MM.1S (cell line): ENCODE results near the gene SVOP.

Source experiments
- DNase-seq: peaks from one replicate; pipeline ENCODE4 v3.0.0-alpha.2; 2015
- H2AFZ ChIP-seq: fragments of 300-600 bp; sonication (generic); 2 replicates; pipeline ENCODE4 v1.6.0; 2016; ENCODE audit warnings: antibody characterized with exemption, low read length
- H3F3A ChIP-seq: fragments of 300-600 bp; sonication (generic); 2 replicates; pipeline ENCODE4 v1.6.1; 2016; ENCODE audit warnings: mild to moderate bottlenecking, antibody characterized with exemption, low read length, moderate library complexity, mixed read lengths; ENCODE audit not compliant: insufficient read depth
- H3K27ac ChIP-seq: fragments of 300-600 bp; sonication (generic); 2 replicates; pipeline ENCODE4 v1.5.1; 2016; ENCODE audit warnings: mild to moderate bottlenecking, low read length
- H3K27me3 ChIP-seq: fragments of 300-600 bp; sonication (generic); replicated peaks from 2 replicates; pipeline ENCODE4 v1.6.0; 2016; ENCODE audit warnings: low read length; ENCODE audit not compliant: insufficient read depth
- H3K36me3 ChIP-seq: fragments of 300-600 bp; sonication (generic); replicated peaks from 2 replicates; pipeline ENCODE4 v1.6.1; 2016; ENCODE audit warnings: mild to moderate bottlenecking, low read length, mixed read lengths; ENCODE audit not compliant: insufficient read depth
- H3K4me1 ChIP-seq: fragments of 300-600 bp; sonication (generic); 2 replicates; pipeline ENCODE4 v1.6.1; 2016; ENCODE audit warnings: low read length, mixed read lengths
- H3K4me2 ChIP-seq: fragments of 300-600 bp; sonication (generic); 2 replicates; pipeline ENCODE4 v1.6.0; 2016; ENCODE audit warnings: low read depth, low read length
- H3K4me3 ChIP-seq: fragments of 300-600 bp; sonication (generic); 2 replicates; pipeline ENCODE4 v1.5.1; 2016; ENCODE audit warnings: low read length, mixed read lengths
- H3K79me2 ChIP-seq: fragments of 300-600 bp; sonication (generic); 2 replicates; pipeline ENCODE4 v1.6.1; 2016; ENCODE audit warnings: mixed run types, low read length, mixed read lengths
- H3K9ac ChIP-seq: fragments of 300-600 bp; sonication (generic); 2 replicates; pipeline ENCODE4 v1.6.1; 2016; ENCODE audit warnings: low read length, mixed read lengths
- H3K9me2 ChIP-seq: fragments of 300-600 bp; sonication (generic); replicated peaks from 2 replicates; pipeline ENCODE4 v1.6.1; 2016; ENCODE audit warnings: mild to moderate bottlenecking, low read length, mixed read lengths; ENCODE audit not compliant: insufficient read depth
- H3K9me3 ChIP-seq: fragments of 300-600 bp; sonication (generic); replicated peaks from 2 replicates; pipeline ENCODE4 v1.6.1; 2016; ENCODE audit warnings: mild to moderate bottlenecking, low read length, mixed read lengths; ENCODE audit not compliant: insufficient read depth
- H4K20me1 ChIP-seq: fragments of 300-600 bp; sonication (generic); 2 replicates; pipeline ENCODE4 v1.6.1; 2016; ENCODE audit warnings: mild to moderate bottlenecking, low read length, moderate library complexity, mixed read lengths; ENCODE audit not compliant: insufficient read depth
- EZH2 ChIP-seq: fragments of 300-600 bp; sonication (generic); optimal IDR thresholded peaks from 2 replicates; pipeline ENCODE3; 2017; ENCODE audit warnings: low read depth, mild to moderate bottlenecking, antibody characterized with exemption, low read length, mixed read lengths
- EZH2phosphoT487 ChIP-seq: fragments of 300-600 bp; sonication (generic); IDR thresholded peaks from 2 replicates; pipeline ENCODE4 v1.6.1; 2018; ENCODE audit warnings: antibody characterized with exemption, low read length
- TF ChIP-seq, protein P1 (sequence below): fragments of 300-600 bp; sonication (generic); IDR thresholded peaks from 2 replicates; pipeline ENCODE4 v1.5.1; 2016; ENCODE audit warnings: antibody characterized with exemption, low read length, mixed read lengths

Gene SVOP

GRCh38 chr12:108922918-108923317 is 98.0 kb downstream of the SVOP start:
- H3K4me1 ChIP-seq: no peaks in the 10 kb centered on the region
- no peak overlapping the region for H3K27ac ChIP-seq
- no peak for DNase-seq
- H3K79me2 ChIP-seq: no peaks in the 10 kb centered on the region
- no peaks in the 10 kb centered on the region for H3K27me3 ChIP-seq
- no peaks in the 10 kb centered on the region for H4K20me1 ChIP-seq
- no peaks in the 10 kb centered on the region for H3K36me3 ChIP-seq
- no peak overlapping the region for H2AFZ ChIP-seq
- H3F3A ChIP-seq: no peaks in the 10 kb centered on the region
- no peak overlapping the region for H3K9ac ChIP-seq
- H3K4me2 ChIP-seq: no peak overlapping the region
- no peaks in the 10 kb centered on the region for H3K9me3 ChIP-seq
- TF ChIP-seq EZH2phosphoT487: no peak
- TF ChIP-seq EZH2: no peak
- TF ChIP-seq, protein P1, sequence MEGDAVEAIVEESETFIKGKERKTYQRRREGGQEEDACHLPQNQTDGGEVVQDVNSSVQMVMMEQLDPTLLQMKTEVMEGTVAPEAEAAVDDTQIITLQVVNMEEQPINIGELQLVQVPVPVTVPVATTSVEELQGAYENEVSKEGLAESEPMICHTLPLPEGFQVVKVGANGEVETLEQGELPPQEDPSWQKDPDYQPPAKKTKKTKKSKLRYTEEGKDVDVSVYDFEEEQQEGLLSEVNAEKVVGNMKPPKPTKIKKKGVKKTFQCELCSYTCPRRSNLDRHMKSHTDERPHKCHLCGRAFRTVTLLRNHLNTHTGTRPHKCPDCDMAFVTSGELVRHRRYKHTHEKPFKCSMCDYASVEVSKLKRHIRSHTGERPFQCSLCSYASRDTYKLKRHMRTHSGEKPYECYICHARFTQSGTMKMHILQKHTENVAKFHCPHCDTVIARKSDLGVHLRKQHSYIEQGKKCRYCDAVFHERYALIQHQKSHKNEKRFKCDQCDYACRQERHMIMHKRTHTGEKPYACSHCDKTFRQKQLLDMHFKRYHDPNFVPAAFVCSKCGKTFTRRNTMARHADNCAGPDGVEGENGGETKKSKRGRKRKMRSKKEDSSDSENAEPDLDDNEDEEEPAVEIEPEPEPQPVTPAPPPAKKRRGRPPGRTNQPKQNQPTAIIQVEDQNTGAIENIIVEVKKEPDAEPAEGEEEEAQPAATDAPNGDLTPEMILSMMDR: no peak
- no peaks in the 10 kb centered on the region for H3K9me2 ChIP-seq
- H3K4me3 ChIP-seq: no peak overlapping the region

DNA sequence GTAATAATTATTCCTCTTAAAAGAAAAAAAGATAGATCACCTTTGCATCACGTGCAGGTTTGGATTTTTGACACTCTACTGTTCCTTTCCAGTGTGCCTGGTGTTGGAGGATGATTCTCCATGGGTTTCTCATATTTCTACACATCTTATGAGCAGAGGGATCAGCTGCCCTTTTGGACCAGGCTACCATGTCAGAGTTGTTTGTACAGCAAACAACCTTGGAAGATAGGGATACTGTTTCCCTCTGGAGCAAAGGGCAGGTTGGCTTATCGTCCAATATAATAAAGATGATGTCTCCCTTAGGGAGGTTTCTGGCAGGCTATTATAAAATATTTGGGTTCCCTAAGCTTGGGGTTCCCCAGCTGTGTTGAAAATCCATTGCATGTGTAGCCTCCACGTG is 98.9 kb downstream of the SVOP start:
- Histone ChIP-seq H3K9ac (no peak overlapping the region), H3K4me3 (no peak overlapping the region), H4K20me1 (no peaks in the 10 kb centered on the region), H3K4me1 (no peaks in the 10 kb centered on the region), H3K4me2 (no peak overlapping the region), H3F3A (no peaks in the 10 kb centered on the region), H3K27me3 (no peaks in the 10 kb centered on the region), H3K9me3 (no peaks in the 10 kb centered on the region), H3K27ac (no peak overlapping the region), H3K9me2 (no peaks in the 10 kb centered on the region), H3K36me3 (no peaks in the 10 kb centered on the region), H3K79me2 (no peaks in the 10 kb centered on the region), H2AFZ (no peak overlapping the region)
- no peak for DNase-seq
- no peak for TF ChIP-seq EZH2
- no peak for TF ChIP-seq EZH2phosphoT487
- TF ChIP-seq, protein P1: no peak

DNA sequence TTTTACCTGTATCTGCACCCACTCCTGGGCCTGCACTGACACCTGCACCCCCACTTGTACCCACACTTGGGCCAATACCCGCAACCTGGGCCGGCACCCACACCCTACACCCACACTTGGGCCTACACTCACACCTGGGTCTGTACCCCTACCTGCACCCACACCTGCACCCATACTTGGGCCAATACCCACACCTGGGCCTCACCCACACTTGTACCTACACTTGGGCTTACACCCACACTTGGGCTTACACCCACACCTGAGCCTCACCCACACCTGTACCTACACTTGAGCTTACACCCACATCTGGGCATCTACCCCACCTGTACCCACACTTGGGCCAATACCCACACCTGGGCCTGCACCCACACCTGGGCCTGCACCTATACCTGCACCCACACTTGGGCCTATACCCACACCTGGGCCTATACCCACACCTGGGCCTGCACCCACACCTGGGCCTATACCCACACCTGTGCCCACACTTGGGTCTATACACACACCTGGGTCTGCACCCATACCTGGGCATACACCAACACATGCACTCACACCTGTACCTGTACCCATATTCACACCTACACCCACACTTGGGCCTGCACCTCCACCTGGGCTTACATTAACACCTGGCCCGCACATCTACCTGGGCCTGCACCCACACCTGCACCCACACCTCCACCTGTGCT is 101.8 kb downstream of the SVOP start:
- no peak overlapping the region for H3K27ac ChIP-seq
- H3K4me2 ChIP-seq: no peak overlapping the region
- no peaks in the 10 kb centered on the region for H4K20me1 ChIP-seq
- no peaks in the 10 kb centered on the region for H3K4me1 ChIP-seq
- no peaks in the 10 kb centered on the region for H3K9me3 ChIP-seq
- no peaks in the 10 kb centered on the region for H3K9me2 ChIP-seq
- no peak overlapping the region for H2AFZ ChIP-seq
- no peaks in the 10 kb centered on the region for H3K36me3 ChIP-seq
- TF ChIP-seq EZH2phosphoT487 (no peak), EZH2 (no peak)
- TF ChIP-seq, protein P1: no peak
- DNase-seq: no peak
- H3K9ac ChIP-seq: no peak overlapping the region
- no peaks in the 10 kb centered on the region for H3K79me2 ChIP-seq
- H3F3A ChIP-seq: no peaks in the 10 kb centered on the region
- no peaks in the 10 kb centered on the region for H3K27me3 ChIP-seq
- H3K4me3 ChIP-seq: no peak overlapping the region
